GM12878 (cell line): ENCODE measurements around the gene YJU2.

Source experiments
- EP300 ChIP-seq, 2 experiments: fragments of 150-350 bp in 1 of 2; IDR thresholded peaks; 2 replicates each; pipeline ENCODE4 v1.6.1; 2011 to 2012; ENCODE audit warnings: low read depth in 2 of 2, low read length in 2 of 2, borderline replicate concordance in 1 of 2, improper control_type of control experiment in 1 of 2, inconsistent platforms in 1 of 2; ENCODE audit not compliant: control insufficient read depth in 1 of 2
- POLR2A ChIP-seq: IDR thresholded peaks from 2 replicates; pipeline ENCODE4 v1.6.1; 2011; ENCODE audit warnings: low read depth, mild to moderate bottlenecking, low read length
- SUPT20H ChIP-seq: IDR thresholded peaks from 2 replicates; pipeline ENCODE4 v1.6.1; 2011; ENCODE audit warnings: low read depth, mild to moderate bottlenecking, low read length, moderate library complexity, borderline replicate concordance; ENCODE audit not compliant: control insufficient read depth
- SUZ12 ChIP-seq: fragments of 200-600 bp; sonication (generic); IDR thresholded peaks from one replicate; pipeline ENCODE4 v1.6.1; 2018; ENCODE audit warnings: antibody characterized with exemption, mild to moderate bottlenecking; ENCODE audit not compliant: unreplicated experiment
- TF ChIP-seq, protein P1 (sequence below): fragments of 450-650 bp; IDR thresholded peaks from 2 replicates; pipeline ENCODE4 v1.6.1; 2014; ENCODE audit warnings: mild to moderate bottlenecking
- TF ChIP-seq, protein P2 (sequence below): IDR thresholded peaks from 2 replicates; pipeline ENCODE4 v1.6.1; 2011; ENCODE audit warnings: low read depth, low read length, improper control_type of control experiment, borderline replicate concordance

GRCh38 chr19:4200940-4201542 is 45.8 kb upstream of the YJU2 start:
- TF ChIP-seq POLR2A (no peak), SUZ12 (no peak), EP300 (IDR thresholded peaks at IDR 0.05; ENCODE audit: borderline replicate concordance in 1 of 2, control insufficient read depth in 1 of 2, low read depth in 2 of 2, low read length in 2 of 2) (no peak), SUPT20H (no peak)
- TF ChIP-seq, protein P1, sequence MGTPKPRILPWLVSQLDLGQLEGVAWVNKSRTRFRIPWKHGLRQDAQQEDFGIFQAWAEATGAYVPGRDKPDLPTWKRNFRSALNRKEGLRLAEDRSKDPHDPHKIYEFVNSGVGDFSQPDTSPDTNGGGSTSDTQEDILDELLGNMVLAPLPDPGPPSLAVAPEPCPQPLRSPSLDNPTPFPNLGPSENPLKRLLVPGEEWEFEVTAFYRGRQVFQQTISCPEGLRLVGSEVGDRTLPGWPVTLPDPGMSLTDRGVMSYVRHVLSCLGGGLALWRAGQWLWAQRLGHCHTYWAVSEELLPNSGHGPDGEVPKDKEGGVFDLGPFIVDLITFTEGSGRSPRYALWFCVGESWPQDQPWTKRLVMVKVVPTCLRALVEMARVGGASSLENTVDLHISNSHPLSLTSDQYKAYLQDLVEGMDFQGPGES, result no peak
- TF ChIP-seq, protein P2, sequence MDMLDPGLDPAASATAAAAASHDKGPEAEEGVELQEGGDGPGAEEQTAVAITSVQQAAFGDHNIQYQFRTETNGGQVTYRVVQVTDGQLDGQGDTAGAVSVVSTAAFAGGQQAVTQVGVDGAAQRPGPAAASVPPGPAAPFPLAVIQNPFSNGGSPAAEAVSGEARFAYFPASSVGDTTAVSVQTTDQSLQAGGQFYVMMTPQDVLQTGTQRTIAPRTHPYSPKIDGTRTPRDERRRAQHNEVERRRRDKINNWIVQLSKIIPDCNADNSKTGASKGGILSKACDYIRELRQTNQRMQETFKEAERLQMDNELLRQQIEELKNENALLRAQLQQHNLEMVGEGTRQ, result no peak
